Measurements from ENCODE around the gene HOXB5. TPM values are rescaled to one million over a fixed set of nuclear protein-coding genes. Genes with fewer than 3 reads are reported as not detected.

HOXB5 gene
- total and polyA plus RNA-seq, 2 of the 4 experiments (the other 2 are of a cell fraction), result 0.54 to 18.0 TPM

DNA sequence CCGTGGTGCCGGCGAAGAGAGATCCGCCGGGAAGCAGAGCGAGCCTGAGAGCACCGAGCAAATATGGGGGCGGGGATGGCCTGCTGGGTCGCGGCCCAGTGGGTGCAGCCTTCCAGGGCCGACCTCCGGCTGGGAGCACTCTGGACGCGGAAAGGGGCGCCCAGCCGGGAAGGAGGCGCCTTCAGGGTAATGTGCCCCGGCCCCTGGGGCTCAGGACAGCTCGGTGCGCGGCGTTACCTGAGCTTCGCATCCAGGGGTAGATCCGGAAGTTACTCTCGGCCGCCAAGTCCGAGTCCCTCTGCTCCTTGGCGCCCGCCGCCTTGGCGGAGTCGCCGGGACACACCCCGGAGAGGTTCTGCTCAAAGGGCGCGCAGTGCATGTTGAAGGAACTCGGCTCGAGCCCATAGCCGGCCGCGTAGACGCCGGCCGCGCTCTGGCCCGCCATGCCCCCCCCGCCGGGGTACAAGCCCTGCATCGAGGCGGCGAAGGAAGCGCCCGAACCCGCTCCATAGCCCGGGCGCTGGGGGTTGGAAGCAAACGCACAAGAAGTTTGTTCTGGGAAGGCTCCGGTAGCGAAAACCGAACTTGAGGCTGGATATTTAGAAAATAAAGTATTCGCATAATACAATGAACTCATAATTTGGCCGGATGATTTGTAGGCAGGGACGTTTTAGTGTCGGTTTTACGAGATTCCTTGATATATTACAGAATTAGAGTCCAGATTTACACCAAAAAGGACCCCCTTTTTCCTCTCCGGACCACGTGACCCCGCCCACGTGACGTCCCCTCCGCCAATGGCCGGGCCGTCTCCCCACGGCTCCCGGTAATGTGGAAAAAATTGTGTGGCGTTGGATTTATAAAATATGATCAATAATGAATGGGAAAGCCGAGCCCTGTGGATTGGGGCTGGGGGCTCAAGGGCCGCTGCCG, 17.0 kb upstream of the HOXB5 start, which contains the start of gene HOXB7 (continued):
- TF ChIP-seq, protein P1, sequence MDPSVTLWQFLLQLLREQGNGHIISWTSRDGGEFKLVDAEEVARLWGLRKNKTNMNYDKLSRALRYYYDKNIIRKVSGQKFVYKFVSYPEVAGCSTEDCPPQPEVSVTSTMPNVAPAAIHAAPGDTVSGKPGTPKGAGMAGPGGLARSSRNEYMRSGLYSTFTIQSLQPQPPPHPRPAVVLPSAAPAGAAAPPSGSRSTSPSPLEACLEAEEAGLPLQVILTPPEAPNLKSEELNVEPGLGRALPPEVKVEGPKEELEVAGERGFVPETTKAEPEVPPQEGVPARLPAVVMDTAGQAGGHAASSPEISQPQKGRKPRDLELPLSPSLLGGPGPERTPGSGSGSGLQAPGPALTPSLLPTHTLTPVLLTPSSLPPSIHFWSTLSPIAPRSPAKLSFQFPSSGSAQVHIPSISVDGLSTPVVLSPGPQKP (IDR thresholded peaks at IDR 0.05; ENCODE audit: borderline replicate concordance, low read depth, low read length), result no peak
- TF ChIP-seq CEBPB (IDR thresholded peaks at IDR 0.05; ENCODE audit: low read depth, low read length), result no peak
- no peak for TF ChIP-seq MAFK (IDR thresholded peaks at IDR 0.05; ENCODE audit: low read depth, low read length)
